GM18861 (cell line): ENCODE results near the gene P2RY13.

ENCODE experiments used
- ATAC-seq: cut with Tn5 transposase; IDR thresholded peaks from one replicate; pipeline ENCODE4 v1.9.1; 2021; ENCODE audit not compliant: unreplicated experiment

Gene P2RY13

GRCh38 chr3:151329363-151329762 lies at the start of gene P2RY13:
TSS of gene P2RY13 (minus strand) at chr3:151329549. CDS start at chr3:151329528, 21 bp downstream.
- ATAC-seq: no peak

GRCh38 chr3:151377768-151378385 lies 48.5 kb upstream of the P2RY13 start:
- ATAC-seq: no peak

- ATAC-seq: no peak
These were observed 42.9 kb upstream of the P2RY13 start for GRCh38 chr3:151372063-151372820.

- ATAC-seq: no peak
These were observed 42.2 kb upstream of the P2RY13 start for GRCh38 chr3:151371526-151371925.

GRCh38 chr3:151367448-151367847 lies 38.1 kb upstream of the P2RY13 start:
- ATAC-seq: no peak

GRCh38 chr3:151366993-151367392 lies 37.6 kb upstream of the P2RY13 start:
- ATAC-seq: no peak

- ATAC-seq: no peak
These were observed 33.4 kb upstream of the P2RY13 start for GRCh38 chr3:151362751-151363174.

- no peak for ATAC-seq
These were observed 28.1 kb upstream of the P2RY13 start for GRCh38 chr3:151357463-151357850.

GRCh38 chr3:151356794-151357462 lies 27.6 kb upstream of the P2RY13 start:
- ATAC-seq: no peak

- ATAC-seq: no peak
These were observed 22.3 kb upstream of the P2RY13 start for GRCh38 chr3:151351648-151352047.

GRCh38 chr3:151351219-151351618 lies 21.9 kb upstream of the P2RY13 start:
- peak; percentile 89 for ATAC-seq

GRCh38 chr3:151350656-151351055 lies 21.3 kb upstream of the P2RY13 start:
- no peak for ATAC-seq

GRCh38 chr3:151347432-151347831 lies 18.1 kb upstream of the P2RY13 start:
- no peak for ATAC-seq

GRCh38 chr3:151346292-151346691 lies 16.9 kb upstream of the P2RY13 start:
- ATAC-seq: no peak

- ATAC-seq: no peak
These were observed 16.5 kb upstream of the P2RY13 start for GRCh38 chr3:151345859-151346258.

GRCh38 chr3:151331696-151332095 lies 2.3 kb upstream of the P2RY13 start:
- ATAC-seq: no peak

GRCh38 chr3:151330899-151331298 lies 1.6 kb upstream of the P2RY13 start:
- ATAC-seq: no peak

GRCh38 chr3:151330379-151330778 lies 1.0 kb upstream of the P2RY13 start:
- ATAC-seq: no peak

- no peak for ATAC-seq
These were observed 902 bp downstream of the P2RY13 start for GRCh38 chr3:151328298-151328995.

- ATAC-seq: no peak
These were observed 1.7 kb downstream of the P2RY13 start for GRCh38 chr3:151327571-151328198.

GRCh38 chr3:151322511-151322910 lies 6.8 kb downstream of the P2RY13 start:
- ATAC-seq: no peak
